ENCODE measurements around the gene ZNF324B. TPM values are rescaled to one million over a fixed set of nuclear protein-coding genes. Genes with fewer than 3 reads are reported as not detected.
"Not testable (repeated sequence)": the region's sequence is repeated elsewhere in the genome, so short reads cannot be mapped to it uniquely, and the experiment has no call there.

ZNF324B gene
- 4.6 TPM for total RNA-seq

DNA sequence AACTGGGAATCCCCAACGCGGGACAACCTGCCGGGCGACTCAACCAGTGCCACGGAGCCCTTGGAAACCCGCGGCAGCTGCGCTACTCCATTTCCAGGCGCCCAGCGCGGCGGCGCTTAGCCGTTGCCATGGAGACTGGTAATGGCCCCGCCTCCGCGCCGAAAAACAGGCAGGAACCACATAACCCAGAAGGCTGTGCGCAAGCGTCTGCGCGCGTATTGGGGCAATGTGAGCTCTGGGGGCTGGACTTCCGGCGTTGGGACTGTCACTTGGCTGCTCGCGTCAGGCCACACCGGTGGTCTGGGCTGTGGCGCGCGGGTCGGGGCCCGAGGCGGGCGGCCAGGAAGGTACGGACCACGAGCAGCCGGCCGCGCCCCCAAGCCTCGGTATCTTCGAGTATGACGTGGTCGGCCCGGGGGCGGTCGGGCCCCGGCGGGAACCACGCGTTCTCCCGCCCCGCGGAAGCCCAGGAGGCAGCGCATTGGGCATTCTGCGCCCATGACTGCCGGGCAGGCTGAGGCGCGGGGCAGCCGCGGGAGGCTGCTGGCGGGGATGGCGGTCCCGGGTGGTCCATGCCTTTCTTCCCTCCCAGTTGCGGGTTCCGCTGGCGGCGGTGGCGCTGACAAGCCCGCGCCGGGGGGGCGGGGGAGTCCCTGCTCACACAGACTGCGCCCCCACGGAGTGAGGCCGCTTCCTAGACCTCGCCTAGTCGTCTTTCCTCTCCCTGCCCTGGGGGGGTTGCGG, at the start of gene ZNF324B:
TSS of gene ZNF324B (plus strand) at position 265 of the 744 bp plus-strand sequence. CDS start 2,080 bp downstream, outside the sequence.
- peak; percentile 97 for DNase-seq (ENCODE audit: low spot score)
- peak; percentile 98 for ATAC-seq

DNA sequence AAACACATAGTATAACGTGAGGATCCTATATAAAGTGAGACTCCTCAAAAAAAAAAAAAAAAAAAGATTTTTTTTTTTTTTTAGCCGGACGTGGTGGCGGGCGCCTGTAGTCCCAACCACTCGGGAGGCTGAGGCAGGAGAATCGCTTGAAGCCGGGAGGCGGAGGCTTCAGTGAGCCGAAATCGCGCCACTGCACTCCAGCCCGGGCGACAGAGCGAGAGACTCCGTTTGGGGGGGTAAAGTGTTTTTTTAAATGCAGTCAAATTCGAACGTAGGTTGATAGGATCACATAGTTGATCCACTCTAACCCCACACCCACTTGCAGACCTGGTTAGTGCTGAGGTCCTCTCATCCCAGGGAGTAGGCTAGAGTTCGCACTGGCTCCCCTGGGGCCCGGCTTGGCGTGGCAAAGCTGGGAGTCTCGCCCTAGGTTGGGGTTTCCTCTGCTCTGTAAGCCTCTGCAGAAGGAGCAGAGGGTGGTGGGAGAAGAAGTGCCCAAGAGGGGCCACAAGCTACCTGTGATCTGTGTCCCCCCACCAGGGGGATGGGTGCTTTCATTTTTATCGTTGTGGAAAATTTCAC, 49.5 kb upstream of the ZNF324B start:
- no peak for ATAC-seq
- DNase-seq (ENCODE audit: low spot score) = no peak

DNA sequence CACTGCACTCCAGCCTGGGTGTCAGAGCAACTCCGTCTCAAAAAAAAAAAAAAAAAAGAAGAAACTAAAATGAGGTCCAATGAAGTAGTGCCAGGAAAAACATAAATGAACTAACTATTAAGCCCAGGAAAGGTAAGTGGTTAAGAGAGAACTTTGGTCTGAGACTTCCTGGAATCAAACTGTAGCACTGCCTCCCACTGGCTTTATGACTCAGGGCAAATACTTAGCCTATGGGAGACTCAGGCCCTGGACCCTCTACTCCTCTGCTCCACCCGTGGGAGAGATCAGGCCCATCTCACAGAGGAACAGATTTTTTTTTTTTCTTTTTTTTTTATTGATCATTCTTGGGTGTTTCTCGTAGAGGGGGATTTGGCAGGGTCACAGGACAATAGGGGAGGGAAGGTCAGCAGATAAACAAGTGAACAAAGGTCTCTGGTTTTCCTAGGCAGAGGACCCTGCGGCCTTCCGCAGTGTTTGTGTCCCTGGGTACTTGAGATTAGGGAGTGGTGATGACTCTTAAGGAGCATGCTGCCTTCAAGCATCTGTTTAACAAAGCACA, 47.4 kb upstream of the ZNF324B start:
- DNase-seq (ENCODE audit: low spot score); ATAC-seq: not testable (repeated sequence)

DNA sequence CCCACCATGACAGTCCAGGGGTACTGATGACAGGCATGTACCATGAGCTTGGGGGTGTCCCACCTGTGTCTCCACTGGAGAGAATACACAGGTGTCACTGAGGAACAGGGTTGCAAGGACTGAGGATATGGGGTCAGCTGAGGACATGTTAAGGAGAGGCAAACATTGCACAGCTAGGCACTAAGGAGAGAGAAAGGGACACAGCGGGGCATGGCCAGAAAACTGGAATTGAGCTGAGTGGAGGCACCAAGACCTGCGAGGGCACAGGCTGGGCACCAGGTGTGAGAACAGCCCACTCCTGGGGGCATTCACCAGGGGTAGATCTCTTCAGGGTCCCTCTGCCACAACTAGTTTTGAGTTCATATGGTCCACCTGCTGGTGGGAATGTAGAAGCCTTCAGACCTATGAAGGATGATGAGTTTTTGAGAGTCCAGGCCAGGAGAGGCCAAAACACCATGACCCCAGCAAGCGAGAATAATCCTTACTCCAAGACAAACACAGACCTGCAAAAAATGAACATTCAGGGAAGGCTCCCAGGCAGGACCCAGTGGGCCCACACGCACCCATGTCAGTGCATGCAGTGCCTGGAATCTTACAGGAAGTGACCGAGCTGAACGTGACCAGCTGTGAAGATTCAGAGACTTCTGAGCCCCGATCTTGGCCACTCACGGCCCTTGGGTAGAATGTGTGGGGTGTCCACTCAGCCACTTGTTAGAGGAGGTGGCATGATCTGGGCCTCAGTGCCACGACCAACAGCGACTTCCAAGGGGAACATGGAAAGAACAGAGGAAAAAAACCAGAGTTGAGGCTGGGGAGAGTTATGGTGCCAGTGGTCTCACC, 44.4 kb upstream of the ZNF324B start:
- DNase-seq (ENCODE audit: low spot score) = no peak
- no peak for ATAC-seq

DNA sequence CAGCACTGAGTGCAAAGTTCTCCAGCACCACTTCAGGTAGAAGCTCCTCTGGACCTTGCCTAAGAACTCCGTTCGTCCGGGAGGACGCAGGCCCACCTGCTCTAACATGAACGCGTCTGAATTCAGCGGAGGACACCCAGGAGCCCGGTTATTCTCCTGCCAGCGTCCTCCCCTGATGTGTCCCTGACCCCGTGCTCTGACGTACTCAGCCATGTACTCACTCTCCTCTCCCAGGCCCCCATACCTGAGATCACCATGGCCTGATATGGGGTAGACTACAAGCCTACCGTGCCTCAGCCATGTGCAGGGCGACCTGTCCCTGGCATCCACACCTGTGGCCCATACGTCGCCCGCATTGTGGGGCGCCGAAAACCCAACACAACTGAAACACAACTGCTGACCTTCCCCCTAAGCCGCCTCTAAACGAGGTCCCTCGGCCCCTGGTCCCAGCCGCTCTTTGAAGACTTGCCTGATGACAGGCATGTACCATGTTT, 43.7 kb upstream of the ZNF324B start:
- ATAC-seq = no peak

DNA sequence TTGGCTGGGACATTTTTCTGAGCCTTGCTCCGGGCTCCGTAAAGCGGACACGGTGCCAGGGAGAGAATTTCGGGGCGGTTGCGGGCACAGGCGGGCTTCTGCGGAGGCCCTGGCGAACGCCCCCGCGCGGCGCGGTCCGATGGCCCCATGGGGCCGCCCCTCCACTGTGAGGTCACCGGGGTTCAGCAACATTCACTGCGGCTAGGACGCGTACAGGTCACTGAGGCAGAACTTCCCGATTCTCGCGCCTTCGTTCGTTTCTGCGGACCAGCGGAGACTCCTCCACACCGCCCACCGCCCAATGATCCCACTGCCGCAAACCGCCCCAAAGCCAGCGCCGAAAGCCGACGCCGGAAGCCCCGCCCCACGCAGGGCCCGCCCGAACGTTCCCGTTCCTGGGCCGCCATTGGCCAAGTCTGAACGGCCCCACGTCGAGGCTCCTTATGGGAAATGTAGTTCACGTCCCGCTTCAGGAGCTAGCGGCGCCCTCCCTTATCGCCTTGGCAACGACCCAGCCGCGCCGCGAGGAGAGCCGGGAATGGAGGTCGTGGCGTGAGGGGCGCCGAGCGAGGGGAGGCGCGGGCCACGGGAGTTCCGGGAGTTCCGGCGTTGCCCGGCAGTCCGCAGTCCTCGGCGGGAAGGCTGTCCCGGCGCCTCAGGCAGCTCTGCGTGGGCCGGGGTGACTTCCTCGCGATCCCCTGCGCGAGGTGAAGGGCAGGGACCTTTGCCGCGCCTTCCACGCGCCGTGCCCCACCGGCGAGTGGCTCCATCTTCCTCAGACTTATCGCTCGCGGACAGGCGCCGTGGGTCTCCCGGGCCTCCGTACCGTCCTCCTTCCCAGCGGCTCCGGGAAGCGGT, 43.0 kb upstream of the ZNF324B start, which contains the start of gene ZNF584:
TSS of gene ZNF584 (plus strand) at position 498 of the 858 bp plus-strand sequence. CDS start 499 bp downstream, outside the sequence.
- DNase-seq (ENCODE audit: low spot score) (peak; percentile 97), ATAC-seq (peak; percentile 97)

More for the DNA sequence above, 43.7 kb upstream of the ZNF324B start:
- DNase-seq (ENCODE audit: low spot score) = no peak

DNA sequence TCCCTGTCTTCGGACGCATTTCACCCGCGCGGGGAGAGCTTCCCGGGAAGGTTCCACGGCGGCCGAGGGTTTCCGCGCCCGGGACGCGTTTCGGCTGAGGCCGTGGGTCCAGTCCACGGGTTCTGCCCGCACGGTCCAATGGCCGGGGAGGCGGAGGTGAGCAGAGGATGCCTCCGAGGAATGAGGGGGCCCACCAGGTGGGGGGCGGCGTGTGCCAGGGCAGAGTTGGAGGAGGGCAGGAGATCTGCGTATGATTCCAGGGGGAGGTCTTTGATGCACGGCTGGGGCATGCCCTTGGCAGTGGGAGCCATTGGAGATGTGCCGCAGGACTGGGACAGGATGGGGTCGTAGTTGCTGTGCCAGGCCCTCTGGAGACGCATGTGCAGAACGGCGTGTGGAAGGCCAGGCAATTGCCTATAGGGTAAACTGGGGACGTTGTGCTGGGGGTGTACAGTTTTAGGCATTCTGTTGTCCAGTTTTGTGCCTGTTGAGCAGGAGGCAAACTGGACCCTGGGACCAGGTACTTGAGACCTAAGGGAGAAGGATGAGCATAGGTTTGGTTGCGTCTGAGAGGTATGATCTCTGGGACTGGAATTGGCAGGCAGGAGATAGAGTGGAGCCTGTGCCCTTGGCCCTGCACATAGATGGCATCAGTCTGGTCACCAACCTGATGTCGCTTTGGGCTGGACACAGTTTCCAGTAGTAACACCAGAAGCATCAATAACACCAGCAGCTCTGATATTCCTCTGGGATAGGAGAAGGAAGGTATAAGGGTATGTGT, 42.2 kb upstream of the ZNF324B start:
- DNase-seq (ENCODE audit: low spot score) (no peak), ATAC-seq (peak; percentile 32)

DNA sequence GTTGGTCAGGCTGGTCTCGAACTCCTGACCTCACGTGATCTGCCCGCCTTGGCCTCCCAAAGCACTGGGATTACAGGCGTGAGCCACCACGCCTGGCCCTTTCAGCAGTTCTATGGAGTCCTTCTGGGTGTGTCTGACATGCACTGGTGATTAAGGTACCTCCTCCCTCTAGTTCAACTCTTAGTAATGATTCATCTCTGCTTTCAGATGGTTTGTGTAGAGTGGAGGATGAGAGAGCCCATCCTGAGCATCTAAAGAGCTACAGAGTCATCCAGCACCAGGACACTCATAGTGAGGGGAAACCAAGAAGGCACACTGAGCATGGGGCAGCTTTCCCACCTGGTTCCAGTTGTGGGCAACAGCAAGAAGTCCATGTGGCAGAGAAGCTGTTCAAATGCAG, 34.8 kb upstream of the ZNF324B start:
- DNase-seq (ENCODE audit: low spot score) (no peak), ATAC-seq (no peak)

DNA sequence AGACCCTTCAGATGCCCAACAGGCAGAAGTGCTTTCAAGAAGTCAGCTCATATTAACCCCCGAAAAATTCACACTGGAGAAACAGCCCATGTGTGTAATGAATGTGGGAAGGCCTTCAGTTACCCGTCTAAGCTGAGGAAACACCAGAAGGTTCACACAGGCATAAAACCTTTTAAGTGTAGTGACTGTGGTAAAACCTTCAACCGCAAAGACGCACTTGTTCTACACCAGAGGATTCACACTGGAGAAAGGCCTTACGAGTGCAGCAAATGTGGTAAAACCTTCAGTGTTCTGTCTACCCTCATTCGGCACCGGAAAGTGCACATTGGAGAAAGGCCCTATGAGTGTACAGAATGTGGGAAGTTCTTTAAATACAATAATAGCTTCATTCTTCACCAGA, 34.4 kb upstream of the ZNF324B start:
- no peak for ATAC-seq
- no peak for DNase-seq (ENCODE audit: low spot score)

DNA sequence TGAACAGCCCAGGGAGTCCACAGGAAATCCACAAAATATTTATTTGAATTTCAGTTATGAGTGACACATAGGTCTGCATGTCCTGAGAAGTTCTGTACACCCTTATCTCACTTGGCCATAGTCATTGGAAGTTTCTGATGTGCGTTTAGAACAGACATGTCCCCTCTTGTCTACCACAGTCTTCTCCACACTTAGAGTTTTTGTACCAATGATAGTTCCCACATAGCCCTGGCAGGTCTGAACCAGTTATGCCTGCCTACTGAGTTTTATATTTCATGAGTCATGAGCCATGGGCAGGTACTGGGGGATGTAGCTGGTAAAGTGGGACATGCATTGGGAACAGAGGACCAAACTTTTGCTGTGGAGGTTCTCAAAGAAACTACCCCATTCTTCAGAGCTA, 22.8 kb upstream of the ZNF324B start:
- ATAC-seq (no peak), DNase-seq (ENCODE audit: low spot score) (no peak)

DNA sequence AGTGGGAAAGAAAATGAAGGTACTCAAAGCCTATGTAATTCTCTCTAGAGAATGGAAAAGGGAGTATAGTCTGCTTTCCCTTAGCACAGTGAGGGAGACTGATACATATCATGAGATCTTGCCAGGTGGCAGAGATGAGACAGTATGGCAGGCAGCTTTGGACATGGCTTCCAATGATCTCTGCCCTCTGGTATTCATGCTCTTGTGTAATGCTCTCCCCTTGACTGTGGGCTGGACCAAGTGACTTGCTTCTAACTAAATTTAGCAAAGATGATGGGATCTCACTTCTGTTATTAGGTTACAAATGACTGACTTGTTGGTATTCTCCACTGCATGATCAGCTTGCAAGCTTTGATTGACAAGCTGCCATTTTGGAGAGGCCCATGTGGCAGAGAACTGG, 21.7 kb upstream of the ZNF324B start:
- ATAC-seq (no peak), DNase-seq (ENCODE audit: low spot score) (no peak)

DNA sequence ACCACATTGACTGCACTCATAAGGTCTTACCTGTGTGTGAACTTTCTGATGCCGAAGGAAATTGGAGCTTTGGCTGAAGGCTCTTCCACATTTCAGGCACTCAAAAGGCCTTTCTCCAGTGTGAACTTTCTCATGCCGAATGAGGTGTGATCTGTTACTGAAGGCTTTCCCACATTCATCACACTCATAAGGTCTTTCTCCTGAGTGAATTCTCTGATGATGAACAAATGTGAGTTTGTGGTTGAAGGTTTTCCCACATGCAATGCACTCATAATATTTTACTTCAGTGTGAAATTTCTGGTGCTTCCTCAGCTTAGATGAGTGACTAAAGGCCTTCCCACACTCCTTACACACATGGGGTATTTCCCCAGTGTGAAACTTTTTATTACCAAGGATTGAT, 17.2 kb upstream of the ZNF324B start:
- ATAC-seq = no peak

DNA sequence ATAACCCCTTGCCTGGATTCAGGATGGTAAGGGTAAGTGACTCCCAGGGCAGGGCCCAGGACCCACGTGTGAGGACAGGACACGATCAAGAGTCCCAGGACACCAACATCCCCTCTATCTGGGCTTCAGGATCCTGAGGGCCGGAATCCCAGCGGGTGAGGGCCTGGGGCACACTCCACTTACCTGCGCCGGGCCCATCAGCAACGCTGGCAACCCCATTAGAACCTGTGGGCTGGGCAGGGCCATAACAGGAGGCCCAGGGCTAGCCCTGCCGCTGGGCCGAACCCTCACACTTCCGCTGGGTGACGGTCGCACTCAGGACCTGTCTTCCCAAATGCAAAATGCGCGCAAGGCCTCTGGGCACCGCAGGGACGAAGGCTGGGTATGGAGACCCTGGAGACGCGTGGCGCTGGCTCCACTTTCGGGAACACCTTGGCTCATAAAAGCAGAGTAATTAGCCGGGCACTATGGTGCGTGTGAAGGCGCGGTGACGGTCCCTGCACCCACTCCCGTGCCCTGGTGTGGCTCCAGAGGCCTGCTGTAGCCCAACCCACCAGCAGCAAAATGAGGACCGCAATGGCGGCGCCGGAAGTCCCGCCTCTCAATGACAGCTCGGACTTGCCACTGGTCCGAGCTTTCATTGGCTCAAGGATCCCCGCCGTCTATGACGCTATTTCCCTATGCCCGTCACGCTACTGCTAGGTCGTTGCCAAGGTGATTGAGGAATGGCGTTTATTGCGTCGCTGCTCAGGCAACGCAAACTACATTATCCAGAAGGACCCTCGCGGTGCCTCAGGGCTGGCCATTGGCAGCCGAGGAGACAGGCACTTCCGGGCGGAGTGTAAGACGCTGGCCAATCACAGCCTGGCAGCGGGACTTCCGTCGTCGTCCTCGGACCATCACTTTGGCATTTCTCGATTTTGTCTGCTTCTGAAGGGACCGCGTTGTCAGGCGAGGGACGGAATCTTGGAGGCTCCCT, 11.6 kb upstream of the ZNF324B start, which contains the start of gene ZNF132:
TSS of gene ZNF132 (minus strand) at position 578 of the 979 bp plus-strand sequence. CDS start at position 246, 332 bp downstream.
- peak; percentile 97 for ATAC-seq
- peak; percentile 94 for DNase-seq (ENCODE audit: low spot score)

More for the DNA sequence above, 17.2 kb upstream of the ZNF324B start:
- DNase-seq (ENCODE audit: low spot score) = no peak

DNA sequence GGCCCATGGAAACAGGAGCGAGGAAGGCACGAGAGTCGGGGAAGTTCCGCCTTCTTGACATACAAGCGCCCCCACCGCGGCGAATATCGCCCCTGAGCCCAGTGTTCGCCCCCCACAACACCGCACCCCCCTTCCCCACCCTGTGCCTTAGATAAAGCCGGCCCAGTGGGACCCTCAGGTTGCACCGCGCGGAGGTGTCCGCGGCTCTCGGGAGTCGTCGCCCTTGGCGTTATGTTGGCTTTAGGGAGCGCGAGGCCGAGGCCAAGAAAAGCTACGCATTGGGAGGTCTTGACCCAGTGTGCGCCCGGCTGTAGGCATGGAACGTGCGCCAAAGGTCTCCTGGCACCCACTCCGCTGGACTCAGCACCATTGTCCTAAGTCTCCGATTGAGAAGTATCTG, 10.9 kb upstream of the ZNF324B start:
- ATAC-seq (no peak), DNase-seq (ENCODE audit: low spot score) (peak; percentile 47)

DNA sequence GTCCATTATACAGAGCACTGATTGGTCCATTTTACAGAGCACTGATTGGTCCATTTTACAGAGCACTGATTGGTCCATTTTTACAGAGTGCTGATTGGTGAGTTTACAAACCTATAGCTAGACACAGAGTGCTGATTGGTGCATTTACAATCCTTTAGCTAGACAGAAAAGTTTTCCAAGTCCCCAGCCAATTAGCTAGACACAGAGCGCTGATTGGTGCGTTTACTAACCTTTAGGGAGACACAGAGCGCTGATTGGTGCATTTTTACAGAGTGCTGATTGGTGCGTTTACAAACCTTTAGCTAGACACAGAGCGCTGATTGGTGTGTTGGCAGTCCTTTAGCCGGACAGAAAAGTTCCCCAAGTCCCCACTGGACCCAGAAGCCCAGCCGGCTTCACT, 8.4 kb upstream of the ZNF324B start:
- not testable (repeated sequence) for ATAC-seq

DNA sequence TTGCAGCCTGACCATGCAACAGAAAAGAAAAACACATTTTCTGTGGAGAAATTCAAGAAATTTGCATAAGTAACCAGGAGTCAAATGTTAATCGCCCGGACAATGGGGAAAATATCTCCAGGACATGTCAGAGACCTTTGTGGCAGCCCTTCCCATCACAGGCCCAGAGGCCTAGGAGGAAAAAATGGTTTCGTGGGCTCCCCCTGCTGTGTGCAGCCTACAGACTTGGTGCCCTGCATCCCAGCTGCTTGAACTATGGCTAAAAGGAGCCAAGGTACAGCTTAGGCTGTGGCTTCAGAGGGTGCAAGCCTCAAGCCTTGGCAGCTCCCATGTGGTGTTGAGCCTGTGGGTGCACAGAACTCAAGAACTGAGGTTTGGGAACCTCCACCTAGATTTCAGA, 2.6 kb upstream of the ZNF324B start:
- ATAC-seq; DNase-seq (ENCODE audit: low spot score): not testable (repeated sequence)

More for the DNA sequence above, 8.4 kb upstream of the ZNF324B start:
- not testable (repeated sequence) for DNase-seq (ENCODE audit: low spot score)

DNA sequence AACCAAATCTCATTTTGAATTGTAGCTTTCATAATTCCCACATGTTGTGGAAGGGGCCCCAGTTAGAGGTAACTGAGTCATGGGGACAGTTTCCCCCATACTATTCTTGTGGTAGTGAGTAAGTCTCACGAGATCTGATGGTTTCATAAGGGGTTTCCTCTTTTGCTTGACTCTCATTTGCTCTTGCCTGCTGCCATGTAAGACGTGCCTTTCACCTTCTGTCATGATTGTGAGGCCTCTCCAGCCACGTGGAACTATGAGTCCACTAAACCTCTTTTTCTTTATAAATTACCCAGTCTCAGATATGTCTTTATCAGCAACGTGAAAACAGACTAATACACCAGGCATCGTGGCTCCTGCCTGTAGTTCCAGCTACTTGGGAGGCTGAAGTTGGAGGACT, 1.4 kb upstream of the ZNF324B start:
- not testable (repeated sequence) for ATAC-seq; DNase-seq (ENCODE audit: low spot score)

Data from left lobe of liver (tissue), 2 donors.